ENCODE data around the gene TBL3. TPM values are rescaled to one million over a fixed set of nuclear protein-coding genes. Genes with fewer than 3 reads are reported as not detected.

Gene TBL3
- total and polyA plus RNA-seq, 9 of the 15 experiments (the other 6 are each of a cell fraction or from before 2014, with no cell fraction given) = 0.97 to 117 (median 24.5) TPM

DNA sequence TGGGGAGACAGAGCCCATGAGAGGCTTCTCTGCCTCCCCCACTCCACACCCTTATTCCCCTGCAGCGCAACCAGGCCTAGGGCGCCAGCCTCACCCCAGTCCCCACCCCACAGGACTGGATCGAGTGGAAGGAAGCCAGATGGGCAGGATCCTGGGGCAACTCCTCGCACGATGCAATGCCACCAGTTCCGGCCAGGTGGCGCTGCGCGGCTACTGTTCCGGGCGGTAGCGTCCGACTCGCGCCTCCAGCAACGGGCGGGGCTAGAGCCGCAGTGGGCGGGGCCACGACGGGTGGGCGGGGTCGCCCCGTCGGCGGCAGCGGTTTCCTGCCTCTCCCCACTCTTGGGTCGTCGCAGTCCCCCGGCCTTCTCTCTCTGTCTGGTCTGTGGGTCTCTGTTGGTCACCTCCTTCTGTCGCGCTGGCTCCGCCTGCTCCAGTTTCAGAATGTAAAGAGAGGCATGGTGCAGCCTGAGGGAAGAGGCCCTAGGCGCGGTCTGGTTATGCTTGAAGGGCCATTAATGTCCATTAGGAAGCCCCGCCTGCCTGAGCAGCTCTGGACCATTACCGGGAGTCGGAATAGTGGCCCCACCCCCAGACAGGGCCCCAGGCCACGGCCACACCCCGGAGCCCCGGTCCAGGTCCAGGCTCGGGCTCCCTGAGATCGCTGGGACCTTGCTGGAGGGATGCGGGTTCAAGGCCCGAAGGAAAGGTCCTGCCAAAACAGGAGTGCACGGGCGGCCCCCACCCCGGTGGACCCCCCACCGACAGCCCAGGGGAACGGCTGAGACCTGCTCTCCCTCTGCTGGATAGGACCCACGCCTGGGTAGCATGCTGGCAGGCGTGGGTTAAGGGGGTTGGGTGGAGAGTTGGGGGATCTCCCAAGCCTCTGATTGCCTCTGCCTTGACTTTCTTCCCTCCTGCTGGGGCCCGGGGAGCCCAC is 51.5 kb downstream of the TBL3 start (continued):
- TF ChIP-seq HOXB6 (CRISPR knock-in tag; IDR thresholded peaks at IDR 0.05; ENCODE audit: borderline replicate concordance) = no peak
- TF ChIP-seq SAFB (IDR thresholded peaks at IDR 0.05; ENCODE audit: borderline replicate concordance, low read depth, low read length) = no peak
- TF ChIP-seq U2AF2 (optimal IDR thresholded peaks at IDR 0.05; ENCODE audit: low read depth, low read length) = no peak
- no peak for TF ChIP-seq ZNF436 (CRISPR knock-in tag; IDR thresholded peaks at IDR 0.05)
- no peak for TF ChIP-seq HDAC3 (IDR thresholded peaks at IDR 0.05; ENCODE audit: borderline replicate concordance, partially characterized antibody)
- TF ChIP-seq ZNF830 (CRISPR knock-in tag; IDR thresholded peaks at IDR 0.05) = no peak
- peak; percentile 53 for TF ChIP-seq NEUROD1 (IDR thresholded peaks at IDR 0.05; ENCODE audit: borderline replicate concordance, low read depth, low read length, partially characterized antibody)
- TF ChIP-seq, protein P1, sequence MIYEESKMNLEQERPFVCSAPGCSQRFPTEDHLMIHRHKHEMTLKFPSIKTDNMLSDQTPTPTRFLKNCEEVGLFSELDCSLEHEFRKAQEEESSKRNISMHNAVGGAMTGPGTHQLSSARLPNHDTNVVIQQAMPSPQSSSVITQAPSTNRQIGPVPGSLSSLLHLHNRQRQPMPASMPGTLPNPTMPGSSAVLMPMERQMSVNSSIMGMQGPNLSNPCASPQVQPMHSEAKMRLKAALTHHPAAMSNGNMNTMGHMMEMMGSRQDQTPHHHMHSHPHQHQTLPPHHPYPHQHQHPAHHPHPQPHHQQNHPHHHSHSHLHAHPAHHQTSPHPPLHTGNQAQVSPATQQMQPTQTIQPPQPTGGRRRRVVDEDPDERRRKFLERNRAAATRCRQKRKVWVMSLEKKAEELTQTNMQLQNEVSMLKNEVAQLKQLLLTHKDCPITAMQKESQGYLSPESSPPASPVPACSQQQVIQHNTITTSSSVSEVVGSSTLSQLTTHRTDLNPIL (CRISPR knock-in tag; IDR thresholded peaks at IDR 0.05) = no peak
- TF ChIP-seq, protein P2, sequence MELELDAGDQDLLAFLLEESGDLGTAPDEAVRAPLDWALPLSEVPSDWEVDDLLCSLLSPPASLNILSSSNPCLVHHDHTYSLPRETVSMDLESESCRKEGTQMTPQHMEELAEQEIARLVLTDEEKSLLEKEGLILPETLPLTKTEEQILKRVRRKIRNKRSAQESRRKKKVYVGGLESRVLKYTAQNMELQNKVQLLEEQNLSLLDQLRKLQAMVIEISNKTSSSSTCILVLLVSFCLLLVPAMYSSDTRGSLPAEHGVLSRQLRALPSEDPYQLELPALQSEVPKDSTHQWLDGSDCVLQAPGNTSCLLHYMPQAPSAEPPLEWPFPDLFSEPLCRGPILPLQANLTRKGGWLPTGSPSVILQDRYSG (tag; conservative IDR thresholded peaks at IDR 0.05; ENCODE audit: low read depth) = no peak
- TF ChIP-seq, protein P3, sequence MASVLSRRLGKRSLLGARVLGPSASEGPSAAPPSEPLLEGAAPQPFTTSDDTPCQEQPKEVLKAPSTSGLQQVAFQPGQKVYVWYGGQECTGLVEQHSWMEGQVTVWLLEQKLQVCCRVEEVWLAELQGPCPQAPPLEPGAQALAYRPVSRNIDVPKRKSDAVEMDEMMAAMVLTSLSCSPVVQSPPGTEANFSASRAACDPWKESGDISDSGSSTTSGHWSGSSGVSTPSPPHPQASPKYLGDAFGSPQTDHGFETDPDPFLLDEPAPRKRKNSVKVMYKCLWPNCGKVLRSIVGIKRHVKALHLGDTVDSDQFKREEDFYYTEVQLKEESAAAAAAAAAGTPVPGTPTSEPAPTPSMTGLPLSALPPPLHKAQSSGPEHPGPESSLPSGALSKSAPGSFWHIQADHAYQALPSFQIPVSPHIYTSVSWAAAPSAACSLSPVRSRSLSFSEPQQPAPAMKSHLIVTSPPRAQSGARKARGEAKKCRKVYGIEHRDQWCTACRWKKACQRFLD (CRISPR knock-in tag; IDR thresholded peaks at IDR 0.05) = no peak
- TF ChIP-seq ZNF551 (CRISPR knock-in tag; IDR thresholded peaks at IDR 0.05) = no peak
- TF ChIP-seq, protein P4, sequence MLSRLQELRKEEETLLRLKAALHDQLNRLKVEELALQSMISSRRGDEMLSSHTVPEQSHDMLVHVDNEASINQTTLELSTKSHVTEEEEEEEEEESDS (CRISPR knock-in tag; IDR thresholded peaks at IDR 0.05) = no peak
- no peak for TF ChIP-seq CHCHD3 (CRISPR knock-in tag; IDR thresholded peaks at IDR 0.05)
- TF ChIP-seq, protein P5, sequence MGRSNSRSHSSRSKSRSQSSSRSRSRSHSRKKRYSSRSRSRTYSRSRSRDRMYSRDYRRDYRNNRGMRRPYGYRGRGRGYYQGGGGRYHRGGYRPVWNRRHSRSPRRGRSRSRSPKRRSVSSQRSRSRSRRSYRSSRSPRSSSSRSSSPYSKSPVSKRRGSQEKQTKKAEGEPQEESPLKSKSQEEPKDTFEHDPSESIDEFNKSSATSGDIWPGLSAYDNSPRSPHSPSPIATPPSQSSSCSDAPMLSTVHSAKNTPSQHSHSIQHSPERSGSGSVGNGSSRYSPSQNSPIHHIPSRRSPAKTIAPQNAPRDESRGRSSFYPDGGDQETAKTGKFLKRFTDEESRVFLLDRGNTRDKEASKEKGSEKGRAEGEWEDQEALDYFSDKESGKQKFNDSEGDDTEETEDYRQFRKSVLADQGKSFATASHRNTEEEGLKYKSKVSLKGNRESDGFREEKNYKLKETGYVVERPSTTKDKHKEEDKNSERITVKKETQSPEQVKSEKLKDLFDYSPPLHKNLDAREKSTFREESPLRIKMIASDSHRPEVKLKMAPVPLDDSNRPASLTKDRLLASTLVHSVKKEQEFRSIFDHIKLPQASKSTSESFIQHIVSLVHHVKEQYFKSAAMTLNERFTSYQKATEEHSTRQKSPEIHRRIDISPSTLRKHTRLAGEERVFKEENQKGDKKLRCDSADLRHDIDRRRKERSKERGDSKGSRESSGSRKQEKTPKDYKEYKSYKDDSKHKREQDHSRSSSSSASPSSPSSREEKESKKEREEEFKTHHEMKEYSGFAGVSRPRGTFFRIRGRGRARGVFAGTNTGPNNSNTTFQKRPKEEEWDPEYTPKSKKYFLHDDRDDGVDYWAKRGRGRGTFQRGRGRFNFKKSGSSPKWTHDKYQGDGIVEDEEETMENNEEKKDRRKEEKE (IDR thresholded peaks at IDR 0.05; ENCODE audit: borderline replicate concordance in 1 of 2, control insufficient read depth in 1 of 2, low read depth in 2 of 2, low read length in 1 of 2) = no peak
- no peak for TF ChIP-seq TGIF2 (CRISPR knock-in tag; IDR thresholded peaks at IDR 0.05)
- TF ChIP-seq YY1 (IDR thresholded peaks at IDR 0.05; ENCODE audit: borderline replicate concordance in 1 of 3, control insufficient read depth in 1 of 3, extremely low read depth in 1 of 3, insufficient read depth in 3 of 3, insufficient read length in 1 of 3, insufficient replicate concordance in 2 of 3, low read depth in 1 of 3, low read length in 2 of 3) = peak in 1 of 3 experiments; percentile 8
- TF ChIP-seq SP1 (CRISPR knock-in tag; IDR thresholded peaks at IDR 0.05) = peak; percentile 99
- no peak for TF ChIP-seq ZC3H8 (IDR thresholded peaks at IDR 0.05)
